Mucosa of rectum (tissue), 2 donors: Measurements from ENCODE around the gene CD44.
A peak's percentile ranks its signal among the peaks of the same experiment; 100 is the strongest.

Experiments
- H3K27ac ChIP-seq, 2 donors: one replicate each; pipeline ENCODE4 v1.7.0; 2013; ENCODE audit warnings: inconsistent platforms in 2 of 2, low read depth in 2 of 2, low read length in 2 of 2
- H3K27me3 ChIP-seq, 2 donors: one replicate each; pipeline ENCODE4 v1.7.0; 2013; ENCODE audit warnings: low read length in 2 of 2; ENCODE audit not compliant: control insufficient read depth in 2 of 2, insufficient read depth in 2 of 2
- H3K36me3 ChIP-seq, 2 donors: one replicate each; pipeline ENCODE4 v1.7.0; 2013; ENCODE audit warnings: low read length in 2 of 2; ENCODE audit not compliant: control insufficient read depth in 2 of 2, insufficient read depth in 2 of 2
- H3K4me1 ChIP-seq, 2 donors: one replicate each; pipeline ENCODE4 v1.7.0; 2013; ENCODE audit warnings: low read length in 2 of 2, mild to moderate bottlenecking in 1 of 2; ENCODE audit not compliant: control insufficient read depth in 2 of 2, insufficient read depth in 2 of 2
- H3K4me3 ChIP-seq, 2 donors: one replicate each; pipeline ENCODE4 v1.7.0; 2013; ENCODE audit warnings: low read length in 2 of 2
- H3K9ac ChIP-seq, 2 donors: one replicate each; pipeline ENCODE4 v1.7.0; 2013; ENCODE audit warnings: low read length in 2 of 2, low read depth in 1 of 2, mild to moderate bottlenecking in 1 of 2
- H3K9me3 ChIP-seq, 2 donors: one replicate each; pipeline ENCODE4 v1.7.0; 2013; ENCODE audit warnings: low read length in 2 of 2; ENCODE audit not compliant: control insufficient read depth in 2 of 2
- donor health status: healthy.
- donor health status: Normal muscosa, but diverticular disease.

CD44 gene

DNA sequence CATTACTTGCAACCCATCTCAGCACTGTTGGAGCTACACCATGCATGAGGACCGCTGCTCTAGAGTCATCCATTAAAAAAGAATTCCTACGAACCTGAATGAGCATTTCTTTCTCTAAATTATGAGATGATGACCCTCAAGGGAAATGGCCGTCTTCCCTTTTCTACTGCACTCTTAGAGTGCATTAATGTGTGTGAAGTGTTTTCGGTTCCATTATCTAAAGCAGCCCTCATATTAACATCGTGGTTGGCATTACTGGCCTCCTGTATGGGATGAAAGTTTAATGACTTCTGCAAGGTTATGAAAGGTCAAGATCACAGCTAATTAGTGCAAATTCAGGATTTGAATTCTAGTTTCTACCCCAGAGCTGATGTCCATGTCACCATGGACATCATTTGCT lies 16.7 kb downstream of the CD44 start:
- Histone ChIP-seq H3K4me3 (no peak overlapping the region), H3K9me3 (no peaks in the 10 kb centered on the region), H3K4me1 (peaks cover 19 to 23% of the 10 kb centered on the region in 2 donors), H3K9ac (no peak overlapping the region), H3K27ac (no peak overlapping the region), H3K27me3 (no peaks in the 10 kb centered on the region), H3K36me3 (peaks cover 0 to 4% of the 10 kb centered on the region in 2 donors)

DNA sequence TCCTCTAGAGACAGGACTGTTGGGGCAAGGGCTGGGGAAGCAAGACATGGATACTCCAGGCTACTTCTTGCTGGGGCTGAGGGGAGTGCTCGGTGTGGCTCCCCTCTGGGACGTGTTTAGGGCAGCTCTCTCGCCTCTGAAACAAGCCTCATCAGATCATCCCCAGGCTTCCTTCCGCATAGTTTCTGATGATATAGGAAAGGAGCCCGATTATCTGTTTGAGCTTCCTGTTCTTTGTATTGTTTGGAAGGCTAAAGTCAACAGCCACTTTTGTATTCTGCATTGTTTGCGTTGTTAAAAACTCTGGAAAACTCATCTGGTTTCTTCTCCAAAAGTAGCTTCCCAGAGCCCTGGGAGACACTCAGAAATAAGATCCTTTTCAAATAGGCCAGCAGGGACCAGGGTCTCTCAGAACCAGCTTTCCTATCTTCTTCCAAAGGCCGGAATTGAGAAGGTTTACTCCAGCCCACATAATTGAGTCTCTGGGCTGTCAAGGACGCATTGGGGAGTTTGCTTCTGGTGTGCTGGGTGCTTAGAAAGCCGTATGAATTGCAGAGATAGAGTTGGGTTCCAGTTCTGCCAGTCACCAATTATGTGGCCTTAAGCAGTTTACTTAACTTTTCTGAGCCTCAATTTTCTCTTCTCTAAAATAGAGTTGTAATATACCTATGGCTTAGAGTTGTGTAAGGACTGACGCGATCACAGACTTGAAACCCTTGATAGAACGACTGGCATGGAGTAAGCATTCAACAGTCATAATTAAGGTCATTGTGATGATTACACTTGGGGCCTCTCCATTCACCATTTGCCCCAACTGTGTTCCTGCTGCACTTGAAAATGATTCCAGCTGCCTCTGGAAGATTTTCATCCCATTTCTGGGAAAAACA lies 19.1 kb downstream of the CD44 start:
- peak overlapping the region; percentile 48 to 64 for H3K27ac ChIP-seq
- no peak overlapping the region for H3K4me3 ChIP-seq
- H3K9ac ChIP-seq = no peak overlapping the region
- H3K4me1 ChIP-seq = peaks cover 24 to 27% of the 10 kb centered on the region in 2 donors
- no peaks in the 10 kb centered on the region for H3K36me3 ChIP-seq
- H3K27me3 ChIP-seq = no peaks in the 10 kb centered on the region
- no peaks in the 10 kb centered on the region for H3K9me3 ChIP-seq

DNA sequence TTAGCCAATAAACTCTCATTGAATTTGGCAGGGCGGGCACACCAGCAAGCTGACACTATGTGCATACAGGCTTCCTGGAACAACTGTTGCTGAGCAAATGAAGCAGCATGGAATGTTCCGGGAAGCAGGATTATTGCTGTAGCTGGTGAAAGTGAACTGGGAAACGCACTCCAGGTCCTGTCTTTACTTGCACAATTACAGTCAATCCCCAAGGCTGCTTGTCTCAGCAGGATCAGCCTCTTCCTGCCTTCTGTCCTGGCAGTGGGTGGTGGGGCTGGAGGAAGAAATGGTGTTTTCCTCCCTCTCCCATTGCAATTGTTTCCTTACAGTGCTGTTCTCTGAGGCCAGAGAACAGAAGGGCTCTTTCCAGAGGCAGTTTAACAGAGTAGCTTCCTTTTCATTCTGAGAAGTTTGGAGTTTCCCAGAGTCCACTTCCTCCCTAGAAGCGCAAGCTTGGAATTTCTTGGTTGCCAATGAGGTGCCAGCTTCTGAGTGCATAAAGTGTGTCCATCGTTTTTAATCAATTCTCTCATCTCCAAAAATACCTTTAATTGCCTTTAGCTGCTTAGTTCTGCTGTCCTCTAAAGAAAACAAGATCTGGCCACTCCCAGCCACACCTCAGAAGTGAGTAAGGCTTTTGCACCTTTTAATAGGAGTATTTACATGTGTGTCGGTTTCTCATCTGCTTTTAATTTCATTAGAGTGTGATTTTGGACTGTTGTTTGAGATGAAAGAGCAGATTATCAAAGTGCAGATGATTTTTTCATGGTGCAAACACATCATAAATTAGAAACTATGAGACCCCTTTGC lies 19.9 kb downstream of the CD44 start:
- Histone ChIP-seq H3K27ac (peak overlapping the region; percentile 48 to 64), H3K9me3 (no peaks in the 10 kb centered on the region), H3K9ac (peak overlapping the region in 1 of 2 donors; percentile 16)

GRCh38 chr11:35160246-35160824 lies 21.4 kb downstream of the CD44 start:
- Histone ChIP-seq H3K9ac (no peak overlapping the region), H3K4me1 (peaks cover 27 to 36% of the 10 kb centered on the region in 2 donors), H3K9me3 (no peaks in the 10 kb centered on the region), H3K4me3 (no peak overlapping the region), H3K36me3 (no peaks in the 10 kb centered on the region), H3K27me3 (no peaks in the 10 kb centered on the region), H3K27ac (no peak overlapping the region)

More for the DNA sequence above, 19.9 kb downstream of the CD44 start:
- no peak overlapping the region for H3K4me3 ChIP-seq
- no peaks in the 10 kb centered on the region for H3K36me3 ChIP-seq
- H3K4me1 ChIP-seq = peaks cover 23 to 29% of the 10 kb centered on the region in 2 donors
- H3K27me3 ChIP-seq = no peaks in the 10 kb centered on the region

DNA sequence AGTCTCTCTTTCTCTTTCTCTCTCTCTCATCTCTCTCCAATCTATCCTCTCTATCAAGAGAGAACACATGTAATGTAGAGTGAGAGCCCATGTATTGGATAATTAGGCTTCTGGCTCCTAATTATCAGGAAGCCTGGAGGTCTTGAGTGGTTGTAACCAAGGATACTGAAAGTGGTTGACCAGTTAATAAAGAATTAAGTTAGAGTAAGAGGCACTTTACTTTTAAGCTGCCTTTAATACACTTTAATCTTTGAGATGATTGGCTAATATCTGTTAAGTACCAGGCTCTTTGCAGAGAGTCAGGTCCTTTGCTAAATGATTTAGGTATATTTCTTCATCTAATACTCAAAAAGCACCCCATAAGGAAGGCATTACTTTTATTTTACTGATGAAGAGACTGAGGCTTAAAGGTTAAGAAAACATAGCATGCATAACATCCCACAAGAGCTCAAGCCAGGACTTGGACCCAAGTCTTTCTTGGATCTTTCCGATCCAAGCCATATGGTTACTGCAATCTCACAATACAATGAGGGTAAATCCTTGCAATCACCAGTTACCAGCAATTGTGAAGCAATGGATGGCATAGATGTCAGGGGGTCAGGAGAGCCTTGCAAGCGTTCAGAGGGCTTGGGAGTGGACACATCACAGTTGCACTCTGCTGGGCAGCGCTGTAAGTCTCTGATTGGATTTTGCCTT lies 22.1 kb downstream of the CD44 start:
- Histone ChIP-seq H3K9me3 (no peaks in the 10 kb centered on the region), H3K27me3 (no peaks in the 10 kb centered on the region), H3K9ac (no peak overlapping the region), H3K36me3 (no peaks in the 10 kb centered on the region), H3K27ac (no peak overlapping the region), H3K4me1 (peaks cover 29 to 38% of the 10 kb centered on the region in 2 donors), H3K4me3 (no peak overlapping the region)

DNA sequence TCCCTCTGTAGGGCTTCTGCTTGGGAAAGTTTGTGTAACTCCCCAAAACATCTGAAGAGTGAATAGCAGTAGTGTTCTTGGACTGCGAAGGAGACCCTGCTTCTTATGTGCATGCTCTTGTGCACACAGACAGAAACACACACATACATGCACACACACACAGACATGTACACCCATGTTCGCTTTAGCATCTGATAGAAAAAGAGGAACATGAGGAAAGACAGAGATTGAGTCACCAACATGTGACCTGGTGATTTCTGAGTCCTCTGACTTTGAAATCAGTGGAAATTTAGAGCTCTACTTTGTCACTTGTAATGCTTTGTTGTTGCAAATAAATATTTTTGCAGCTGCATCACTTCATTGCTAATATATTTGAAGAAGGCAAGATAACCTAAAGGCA lies 23.8 kb downstream of the CD44 start:
- Histone ChIP-seq H3K4me1 (peaks cover 43 to 49% of the 10 kb centered on the region in 2 donors), H3K36me3 (no peaks in the 10 kb centered on the region), H3K27me3 (no peaks in the 10 kb centered on the region), H3K4me3 (no peak overlapping the region), H3K27ac (peak overlapping the region in 1 of 2 donors; percentile 29), H3K9me3 (no peaks in the 10 kb centered on the region), H3K9ac (no peak overlapping the region)

DNA sequence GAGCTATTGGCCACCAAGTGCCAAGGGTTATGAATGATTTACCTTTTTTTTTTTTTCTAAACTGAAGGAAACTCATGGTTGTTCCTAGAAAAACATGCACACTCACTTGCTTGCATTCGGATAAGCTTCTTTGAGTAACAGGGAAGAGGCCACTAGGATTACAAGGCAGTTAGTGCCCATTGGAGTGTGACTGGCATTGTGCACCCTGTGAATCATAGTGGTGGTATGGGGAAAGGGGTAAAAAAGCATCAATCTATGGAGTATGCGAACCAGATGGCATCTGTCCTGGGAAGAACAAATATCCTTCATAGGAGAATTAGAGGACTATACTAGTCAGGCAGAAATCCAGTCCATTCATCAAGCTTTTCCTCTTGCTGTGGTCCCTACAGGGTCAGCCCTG lies 24.2 kb downstream of the CD44 start:
- Histone ChIP-seq H3K4me1 (peaks cover 44 to 45% of the 10 kb centered on the region in 2 donors), H3K9ac (no peak overlapping the region), H3K4me3 (no peak overlapping the region), H3K27ac (peak overlapping the region; percentile 29 to 31), H3K27me3 (no peaks in the 10 kb centered on the region), H3K36me3 (no peaks in the 10 kb centered on the region), H3K9me3 (no peaks in the 10 kb centered on the region)

GRCh38 chr11:35163702-35164496 lies 24.9 kb downstream of the CD44 start:
- H3K9ac ChIP-seq = no peak overlapping the region

DNA sequence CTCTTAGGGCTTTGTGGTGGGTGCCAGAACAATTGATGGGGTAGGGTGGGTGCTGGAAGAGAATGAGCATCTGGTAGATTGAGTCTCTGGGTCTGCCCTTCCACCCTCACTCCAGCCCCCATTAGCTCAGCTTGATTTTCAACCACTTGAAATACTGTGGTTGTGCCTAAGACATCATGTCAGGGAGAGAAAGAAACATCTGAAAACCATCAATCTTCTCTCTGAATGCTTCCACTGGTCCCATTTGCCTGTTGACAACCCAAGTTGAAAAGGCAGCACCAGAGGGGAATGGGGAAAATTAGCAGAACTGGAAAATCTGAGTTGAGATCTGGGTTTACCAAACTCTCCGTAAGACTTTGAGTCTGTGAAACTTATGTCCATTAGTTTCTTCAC lies 26.1 kb downstream of the CD44 start:
- Histone ChIP-seq H3K9me3 (no peaks in the 10 kb centered on the region), H3K27me3 (no peaks in the 10 kb centered on the region), H3K9ac (no peak overlapping the region), H3K27ac (peak overlapping the region; percentile 31 to 66), H3K4me3 (no peak overlapping the region), H3K36me3 (no peaks in the 10 kb centered on the region), H3K4me1 (peaks cover 31 to 34% of the 10 kb centered on the region in 2 donors)

More at GRCh38 chr11:35163702-35164496, 24.9 kb downstream of the CD44 start:
- peak overlapping the region; percentile 8 to 10 for H3K27ac ChIP-seq
- H3K4me3 ChIP-seq = no peak overlapping the region
- peaks cover 37 to 39% of the 10 kb centered on the region in 2 donors for H3K4me1 ChIP-seq
- no peaks in the 10 kb centered on the region for H3K36me3 ChIP-seq
- no peaks in the 10 kb centered on the region for H3K27me3 ChIP-seq
- no peaks in the 10 kb centered on the region for H3K9me3 ChIP-seq
